GM18498 (cell line): Measurements from ENCODE around the gene EVC2.

ENCODE experiments used
- ATAC-seq: cut with Tn5 transposase; IDR thresholded peaks from one replicate; pipeline ENCODE4 v1.9.1; 2021; ENCODE audit warnings: mild to moderate bottlenecking, moderate library complexity; ENCODE audit not compliant: unreplicated experiment

Gene EVC2

DNA sequence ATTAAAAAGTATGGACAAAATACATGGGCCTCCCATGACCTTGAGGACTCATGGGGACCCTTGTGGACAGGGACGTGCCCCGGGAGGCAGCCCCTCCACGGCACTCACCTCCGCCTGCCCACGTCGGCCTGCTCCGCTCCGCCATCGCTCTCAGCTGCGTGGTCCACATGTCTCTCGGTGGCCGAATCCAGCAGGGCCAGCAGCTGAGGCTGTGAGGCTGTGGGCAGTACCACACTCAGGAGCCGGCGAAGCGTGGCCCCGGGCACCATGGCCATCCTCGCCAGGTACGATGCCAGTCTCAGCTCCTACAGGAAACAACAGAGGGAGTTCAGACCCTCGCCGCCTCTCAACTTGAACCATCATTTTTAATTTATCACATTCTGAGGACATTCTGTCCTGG, 140.0 kb downstream of the EVC2 start:
- no peak for ATAC-seq

DNA sequence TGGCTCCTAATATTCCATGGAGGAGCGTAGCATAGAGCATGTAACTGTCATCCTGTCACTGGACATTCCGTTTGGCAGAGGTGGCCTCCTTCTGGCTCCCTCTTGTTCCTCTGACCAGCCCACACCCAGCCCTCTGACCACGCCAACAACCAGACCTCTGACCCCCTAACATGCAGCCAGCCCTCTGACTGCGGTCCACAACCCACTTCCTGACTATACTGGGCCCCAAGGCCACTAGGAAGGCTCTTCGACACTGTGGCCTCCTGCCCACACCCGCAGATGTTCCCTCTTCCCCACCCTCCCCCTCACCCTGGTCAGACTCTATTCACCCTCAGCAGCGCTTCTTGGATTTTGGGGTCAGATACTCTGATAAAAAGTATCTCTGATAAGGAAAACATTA, 141.4 kb downstream of the EVC2 start:
- ATAC-seq = no peak

DNA sequence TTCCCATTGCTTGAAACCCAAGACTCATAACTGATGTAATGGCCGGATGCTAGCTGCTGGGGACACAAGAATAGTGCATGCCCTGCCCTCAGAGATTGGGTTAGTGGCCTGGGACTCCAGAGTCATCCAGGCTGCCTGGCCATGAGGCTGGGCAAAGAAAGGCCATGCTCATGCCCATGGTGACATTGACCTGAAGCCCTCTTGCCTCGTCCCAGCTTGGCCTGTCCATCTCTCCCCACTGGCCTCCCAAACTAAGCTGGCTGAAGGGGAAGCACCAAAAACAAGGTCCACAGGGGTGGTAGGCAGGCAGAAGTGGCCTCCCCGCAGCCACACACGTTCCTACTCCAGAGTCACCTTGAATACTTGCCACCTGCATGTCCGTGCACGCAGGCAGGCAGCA, 141.8 kb downstream of the EVC2 start:
- no peak for ATAC-seq

GRCh38 chr4:5563856-5564255, 144.5 kb downstream of the EVC2 start:
- no peak for ATAC-seq

DNA sequence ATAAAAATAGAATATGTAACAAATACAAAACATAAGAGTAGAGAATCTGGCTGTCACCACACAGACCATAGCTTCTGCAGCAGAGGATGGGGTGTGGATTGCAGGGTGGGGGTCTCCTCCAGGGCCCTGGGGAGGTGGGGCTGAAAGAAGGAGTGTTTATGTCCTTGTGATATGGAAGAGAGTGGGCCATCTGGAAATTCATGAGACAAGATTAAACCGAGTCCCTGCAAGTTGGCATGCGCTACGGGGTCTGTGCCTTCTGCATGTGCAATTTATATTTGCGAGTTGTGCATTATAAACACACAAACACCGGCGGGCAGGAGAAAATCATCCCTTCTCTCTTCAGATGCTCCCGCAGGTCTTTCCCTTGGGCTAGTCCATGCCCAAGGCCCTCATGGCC, 145.9 kb downstream of the EVC2 start:
- no peak for ATAC-seq

DNA sequence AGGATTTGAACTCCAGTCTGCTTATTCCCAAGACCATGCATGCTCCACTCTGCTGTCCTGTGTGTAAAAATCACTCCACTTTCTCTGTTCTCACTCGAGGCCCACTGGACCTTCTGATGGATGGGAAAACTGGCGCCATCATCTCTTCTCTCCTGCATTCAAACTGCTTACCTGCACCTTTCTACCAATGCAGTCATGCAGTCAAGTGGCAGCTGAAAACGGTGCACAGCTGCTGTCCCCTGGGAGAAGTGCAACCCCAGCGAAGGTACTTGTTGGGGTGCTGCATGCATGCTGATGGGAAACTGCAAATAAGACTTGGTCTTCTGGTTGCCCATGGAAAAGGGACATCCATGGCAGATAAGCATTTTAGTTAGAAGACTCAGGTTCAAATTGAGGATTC, 147.1 kb downstream of the EVC2 start:
- ATAC-seq = no peak

DNA sequence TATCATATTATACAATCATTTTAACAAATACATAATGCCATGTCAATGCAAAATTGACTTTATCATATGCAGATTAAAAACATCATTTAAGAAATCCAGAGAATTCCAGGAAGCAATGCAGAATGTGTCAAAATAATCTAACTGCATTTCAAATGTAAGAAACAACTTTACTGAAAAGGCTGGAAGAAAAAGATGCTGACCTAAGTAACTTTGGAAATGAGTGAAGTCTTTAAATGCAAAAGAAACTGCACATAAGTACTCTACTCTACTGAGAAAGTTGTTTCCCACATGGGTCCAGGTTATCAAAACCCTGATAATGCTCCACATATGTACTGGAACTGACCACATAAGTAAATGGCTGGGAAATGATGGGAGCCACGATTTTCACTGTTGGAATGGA, 149.9 kb downstream of the EVC2 start:
- no peak for ATAC-seq

DNA sequence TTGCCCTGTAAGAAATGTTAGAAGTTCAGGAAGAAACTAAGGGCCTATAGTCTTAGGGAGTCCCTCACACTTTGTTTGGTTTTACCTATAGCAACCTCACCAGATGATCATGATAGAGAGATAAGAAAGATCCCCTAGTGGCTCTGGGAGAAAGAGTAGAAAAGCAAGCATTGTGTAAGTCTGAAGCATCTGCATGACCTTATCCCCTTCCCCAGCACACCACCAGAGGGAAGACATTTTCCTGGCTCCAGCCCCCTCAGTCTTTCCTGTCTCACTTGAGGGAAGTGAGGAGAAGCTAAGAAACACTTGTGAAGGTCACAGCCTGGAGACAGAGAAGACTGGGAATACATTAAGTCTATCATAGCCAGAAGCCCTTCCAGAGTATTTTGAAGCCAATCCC, 154.0 kb downstream of the EVC2 start:
- no peak for ATAC-seq

- no peak for ATAC-seq
Observed at GRCh38 chr4:5553801-5554200, 154.6 kb downstream of the EVC2 start.

GRCh38 chr4:5552451-5552850, 155.9 kb downstream of the EVC2 start:
- ATAC-seq = no peak

GRCh38 chr4:5547651-5548249, 160.6 kb downstream of the EVC2 start:
- no peak for ATAC-seq

GRCh38 chr4:5545271-5545670, 163.1 kb downstream of the EVC2 start:
- ATAC-seq = no peak

GRCh38 chr4:5544762-5545161, 163.6 kb downstream of the EVC2 start:
- ATAC-seq = no peak

- no peak for ATAC-seq
Observed at GRCh38 chr4:5543681-5544080, 164.7 kb downstream of the EVC2 start.

DNA sequence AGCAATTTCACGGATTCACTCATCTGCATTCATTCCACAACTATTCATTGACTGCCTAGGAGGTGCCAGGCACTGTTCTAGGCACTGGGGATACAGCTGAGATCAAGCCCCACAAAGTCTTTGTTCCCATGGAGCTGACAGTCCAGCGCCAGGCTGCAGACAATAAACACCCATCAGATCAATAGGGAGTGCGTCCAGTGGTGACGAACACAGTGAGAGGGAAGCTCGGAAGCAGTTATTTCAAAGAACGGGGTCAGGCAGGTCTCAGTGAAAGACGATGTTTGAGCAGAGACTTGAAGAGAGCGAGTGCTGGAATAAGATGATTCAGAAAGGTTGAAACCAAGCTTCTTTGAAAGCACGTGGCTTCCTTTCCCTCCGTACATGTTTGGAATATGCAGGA, 167.2 kb downstream of the EVC2 start:
- no peak for ATAC-seq

GRCh38 chr4:5539584-5539983, 168.8 kb downstream of the EVC2 start:
- ATAC-seq = no peak

DNA sequence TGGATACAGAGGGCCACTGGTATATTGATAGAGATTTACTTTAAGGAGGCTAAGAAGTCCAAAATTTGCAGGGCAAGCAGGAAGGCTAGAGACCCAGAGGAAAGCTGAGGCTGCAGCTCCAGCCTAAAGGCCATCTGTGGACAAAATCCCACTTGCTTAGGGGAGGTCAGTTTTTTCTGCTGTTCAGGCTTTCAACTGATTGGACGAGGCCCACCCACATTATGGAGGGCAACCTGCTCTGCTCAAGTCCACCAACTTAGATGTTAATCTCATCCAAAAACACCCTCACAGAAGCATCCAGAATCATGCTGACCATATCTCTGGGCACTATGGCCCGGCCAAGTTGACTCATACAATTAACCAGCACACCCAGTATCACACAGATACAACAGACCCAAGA, 176.3 kb downstream of the EVC2 start:
- no peak for ATAC-seq

DNA sequence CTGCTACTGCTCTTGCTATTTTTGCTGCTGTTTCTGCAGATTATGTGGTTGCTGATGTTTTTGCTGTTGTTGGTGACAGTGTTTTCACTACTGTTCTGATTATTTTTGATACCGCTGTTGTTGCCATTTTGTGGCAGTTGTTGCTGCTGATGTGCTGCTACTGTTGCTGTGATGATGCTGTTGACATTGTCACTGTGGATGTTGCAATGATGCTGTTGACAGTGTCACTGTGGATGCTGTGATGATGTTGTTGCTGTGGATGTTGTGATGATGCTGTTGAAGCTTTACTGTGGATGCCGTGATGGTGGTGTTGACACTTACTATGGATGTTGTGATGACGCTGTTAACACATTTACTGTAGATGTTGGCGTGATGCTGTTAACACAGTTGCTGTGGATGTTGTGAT, 180.3 kb downstream of the EVC2 start:
- no peak for ATAC-seq

- no peak for ATAC-seq
Observed at GRCh38 chr4:5527211-5527610, 181.1 kb downstream of the EVC2 start.

GRCh38 chr4:5526080-5526846, 182.1 kb downstream of the EVC2 start:
- no peak for ATAC-seq

- ATAC-seq = no peak
Observed at GRCh38 chr4:5524446-5525299, 183.7 kb downstream of the EVC2 start.

DNA sequence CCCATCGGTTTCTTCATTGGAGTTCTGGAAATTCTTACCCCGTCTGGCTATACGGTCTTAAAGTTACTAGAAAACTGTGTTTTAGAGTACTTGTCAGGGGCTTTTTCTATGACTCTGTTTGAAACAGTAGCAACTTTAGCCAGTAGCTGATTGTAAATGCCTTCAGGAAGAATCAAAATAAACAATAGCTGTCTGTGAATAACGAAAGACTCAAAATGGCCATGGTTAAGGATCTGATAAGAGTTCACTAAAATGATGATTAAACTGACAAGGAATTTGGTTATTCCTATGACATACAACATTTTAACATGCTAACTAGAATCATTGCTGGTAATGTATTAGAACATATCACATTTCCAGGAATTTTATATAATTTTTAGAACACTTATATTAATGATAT, 191.0 kb downstream of the EVC2 start:
- ATAC-seq = no peak
